ENCODE results near the gene ACO2. TPM values are rescaled to one million over a fixed set of nuclear protein-coding genes. Genes with fewer than 3 reads are reported as not detected.

Gene ACO2
- total and polyA plus RNA-seq, 10 of the 15 experiments (the other 5 are each of a cell fraction or from before 2014, with no cell fraction given), result 21.4 to 214 (median 88.5) TPM

- TF ChIP-seq, protein P1, sequence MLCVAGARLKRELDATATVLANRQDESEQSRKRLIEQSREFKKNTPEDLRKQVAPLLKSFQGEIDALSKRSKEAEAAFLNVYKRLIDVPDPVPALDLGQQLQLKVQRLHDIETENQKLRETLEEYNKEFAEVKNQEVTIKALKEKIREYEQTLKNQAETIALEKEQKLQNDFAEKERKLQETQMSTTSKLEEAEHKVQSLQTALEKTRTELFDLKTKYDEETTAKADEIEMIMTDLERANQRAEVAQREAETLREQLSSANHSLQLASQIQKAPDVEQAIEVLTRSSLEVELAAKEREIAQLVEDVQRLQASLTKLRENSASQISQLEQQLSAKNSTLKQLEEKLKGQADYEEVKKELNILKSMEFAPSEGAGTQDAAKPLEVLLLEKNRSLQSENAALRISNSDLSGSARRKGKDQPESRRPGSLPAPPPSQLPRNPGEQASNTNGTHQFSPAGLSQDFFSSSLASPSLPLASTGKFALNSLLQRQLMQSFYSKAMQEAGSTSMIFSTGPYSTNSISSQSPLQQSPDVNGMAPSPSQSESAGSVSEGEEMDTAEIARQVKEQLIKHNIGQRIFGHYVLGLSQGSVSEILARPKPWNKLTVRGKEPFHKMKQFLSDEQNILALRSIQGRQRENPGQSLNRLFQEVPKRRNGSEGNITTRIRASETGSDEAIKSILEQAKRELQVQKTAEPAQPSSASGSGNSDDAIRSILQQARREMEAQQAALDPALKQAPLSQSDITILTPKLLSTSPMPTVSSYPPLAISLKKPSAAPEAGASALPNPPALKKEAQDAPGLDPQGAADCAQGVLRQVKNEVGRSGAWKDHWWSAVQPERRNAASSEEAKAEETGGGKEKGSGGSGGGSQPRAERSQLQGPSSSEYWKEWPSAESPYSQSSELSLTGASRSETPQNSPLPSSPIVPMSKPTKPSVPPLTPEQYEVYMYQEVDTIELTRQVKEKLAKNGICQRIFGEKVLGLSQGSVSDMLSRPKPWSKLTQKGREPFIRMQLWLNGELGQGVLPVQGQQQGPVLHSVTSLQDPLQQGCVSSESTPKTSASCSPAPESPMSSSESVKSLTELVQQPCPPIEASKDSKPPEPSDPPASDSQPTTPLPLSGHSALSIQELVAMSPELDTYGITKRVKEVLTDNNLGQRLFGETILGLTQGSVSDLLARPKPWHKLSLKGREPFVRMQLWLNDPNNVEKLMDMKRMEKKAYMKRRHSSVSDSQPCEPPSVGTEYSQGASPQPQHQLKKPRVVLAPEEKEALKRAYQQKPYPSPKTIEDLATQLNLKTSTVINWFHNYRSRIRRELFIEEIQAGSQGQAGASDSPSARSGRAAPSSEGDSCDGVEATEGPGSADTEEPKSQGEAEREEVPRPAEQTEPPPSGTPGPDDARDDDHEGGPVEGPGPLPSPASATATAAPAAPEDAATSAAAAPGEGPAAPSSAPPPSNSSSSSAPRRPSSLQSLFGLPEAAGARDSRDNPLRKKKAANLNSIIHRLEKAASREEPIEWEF (IDR thresholded peaks at IDR 0.05; ENCODE audit: insufficient replicate concordance, low read depth, low read length), result no peak
These were observed 9.6 kb downstream of the ACO2 start (continued) for GRCh38 chr22:41478473-41478872.

DNA sequence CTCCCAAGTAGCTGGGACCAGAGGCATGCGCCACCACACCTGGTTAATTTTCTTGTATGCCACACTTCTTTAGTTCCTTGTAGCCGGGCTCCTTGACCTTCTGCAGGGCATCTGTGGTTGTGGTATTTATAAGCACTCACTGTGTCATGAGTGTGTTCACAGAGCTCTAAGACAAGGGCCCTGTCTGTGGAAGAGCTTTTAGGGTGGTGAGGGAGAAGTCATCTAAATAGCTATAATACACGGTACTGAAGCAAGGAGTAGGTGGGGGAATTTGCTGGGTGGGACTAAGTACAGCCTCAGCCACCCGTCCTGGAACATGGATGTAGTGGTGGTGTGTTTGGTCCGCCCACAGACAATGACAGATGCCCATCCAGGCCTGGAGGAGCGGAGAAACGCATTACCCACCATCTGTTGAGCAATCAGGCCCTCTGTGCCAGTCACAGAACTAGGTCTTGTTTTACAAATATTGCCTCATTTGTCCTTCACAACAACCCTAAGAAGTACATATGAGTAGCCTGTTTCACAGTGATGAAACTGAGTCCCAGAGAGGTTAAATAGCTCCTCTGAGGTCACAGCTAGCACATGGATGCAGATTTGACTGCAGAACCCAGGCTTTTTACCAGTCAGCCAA lies 10.1 kb downstream of the ACO2 start:
- peak; percentile 58 for ATAC-seq
- H4K20me1 ChIP-seq (ENCODE audit: control insufficient read depth, insufficient read depth), result 0 out of 2 replicates have a peak, but pooled peaks cover under 1% of the 10 kb centered on the region
- TF ChIP-seq MLLT1 (IDR thresholded peaks at IDR 0.05), result no peak
- TF ChIP-seq, protein P2, sequence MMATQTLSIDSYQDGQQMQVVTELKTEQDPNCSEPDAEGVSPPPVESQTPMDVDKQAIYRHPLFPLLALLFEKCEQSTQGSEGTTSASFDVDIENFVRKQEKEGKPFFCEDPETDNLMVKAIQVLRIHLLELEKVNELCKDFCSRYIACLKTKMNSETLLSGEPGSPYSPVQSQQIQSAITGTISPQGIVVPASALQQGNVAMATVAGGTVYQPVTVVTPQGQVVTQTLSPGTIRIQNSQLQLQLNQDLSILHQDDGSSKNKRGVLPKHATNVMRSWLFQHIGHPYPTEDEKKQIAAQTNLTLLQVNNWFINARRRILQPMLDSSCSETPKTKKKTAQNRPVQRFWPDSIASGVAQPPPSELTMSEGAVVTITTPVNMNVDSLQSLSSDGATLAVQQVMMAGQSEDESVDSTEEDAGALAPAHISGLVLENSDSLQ (IDR thresholded peaks at IDR 0.05), result peak; percentile 72
- TF ChIP-seq POLR2AphosphoS5 (IDR thresholded peaks at IDR 0.05; ENCODE audit: low read length), result no peak; the same call in 1 of the 2 replicates
- no peak for TF ChIP-seq ZNF687 (IDR thresholded peaks at IDR 0.05)
- no peak for TF ChIP-seq CHD1 (IDR thresholded peaks at IDR 0.05; ENCODE audit: low read depth, low read length)
- no peak for TF ChIP-seq POLR2A (IDR thresholded peaks at IDR 0.05; ENCODE audit: low read depth, low read length)
- TF ChIP-seq SRF (IDR thresholded peaks at IDR 0.05; ENCODE audit: low read depth in 2 of 2, low read length in 2 of 2), result no peak

More for the DNA sequence above, 10.1 kb downstream of the ACO2 start:
- peaks cover 60% of the 10 kb centered on the region for H3K4me1 ChIP-seq (ENCODE audit: control insufficient read depth, insufficient read depth, low read length)
- POLR2A ChIA-PET, result interaction anchor here (0.6 to 9.0 kb wide), 11 partner anchors 10 to 1038 kb away, joined by 3 to 122 read pairs (median 6); partner anchors contain the start of genes ACO2, PHF5A, PMM1 and TOB2
- peak overlapping the region; percentile 52 for H3K27ac ChIP-seq (ENCODE audit: control insufficient read depth, insufficient read depth)
- peaks cover 77% of the 10 kb centered on the region for H3K79me2 ChIP-seq (ENCODE audit: control insufficient read depth, insufficient read depth, low read length)
- H3K36me3 ChIP-seq (ENCODE audit: control insufficient read depth in 2 of 2, insufficient read depth in 2 of 2, low read length in 1 of 2), result peaks cover 0 to 4% of the 10 kb centered on the region in 2 experiments; a peak in 2 of 4 replicates
- no peak for FAIRE-seq
- in situ Hi-C loops (cut with MboI) (no loop called here), intact Hi-C loops (cut with micrococcal nuclease; ENCODE audit: unreplicated experiment) (no loop called here)
- SMC1A ChIA-PET (ENCODE audit: uncharacterized antibody, unreplicated experiment), result interaction anchor here (0.8 to 6.5 kb wide), 12 partner anchors 9 to 76 kb away, joined by 3 to 59 read pairs (median 7); partner anchors contain the start of genes ACO2, PHF5A and TOB2
- RAD21 ChIA-PET (ENCODE audit: unreplicated experiment), result interaction anchor here (0.6 to 3.3 kb wide), 12 partner anchors 10 to 362 kb away, joined by 3 to 30 read pairs (median 6); partner anchors contain the start of genes ACO2, PHF5A, PMM1 and TEF
- 4% methylated on average over 7 of the region's 7 CpGs for WGBS (ENCODE audit: insufficient coverage, insufficient replicate concordance, low lambda C conversion rate, missing lambda C conversion rate)
- peak overlapping the region; percentile 38; the same call in 1 of the 2 replicates for H3K4me3 ChIP-seq
- H2AFZ ChIP-seq (ENCODE audit: control insufficient read depth, low read depth, low read length), result no peak overlapping the region
- H3K4me2 ChIP-seq (ENCODE audit: control insufficient read depth, insufficient read depth), result peak overlapping the region; percentile 36
- peak; percentile 61 for DNase-seq (ENCODE audit: low read depth, low spot score)
- no peak overlapping the region for H3K9ac ChIP-seq (ENCODE audit: control insufficient read depth, insufficient read depth, low read length)
- H3K9me3 ChIP-seq (replicated peaks; ENCODE audit: control insufficient read depth, insufficient read depth, low read length), result no peaks in the 10 kb centered on the region
- CTCF ChIA-PET, result interaction anchor here (0.6 to 5.2 kb wide), 10 partner anchors 10 to 896 kb away, joined by 3 to 26 read pairs (median 4); partner anchors contain the start of genes ACO2 and PHF5A
- BruUV-seq (replicated peaks), result TSS peak; percentile 29
- no peaks in the 10 kb centered on the region for H3K27me3 ChIP-seq (replicated peaks in 1 of 2; ENCODE audit: control insufficient read depth in 2 of 2, insufficient read depth in 2 of 2, low read length in 1 of 2)

Measured in GM12878 (cell line).